MCF 10A (cell line): ENCODE measurements around the gene ITGB5. TPM values are rescaled to one million over a fixed set of nuclear protein-coding genes. Genes with fewer than 3 reads are reported as not detected.

Source experiments
- BruUV-seq: library from RNA; stranded (reverse); fragments of 400-500 nt; replicated peaks from 2 replicates; lab custom pipeline; 2021; lab: Mats Ljungman, UMichigan
- CTCF ChIA-PET: fragments of 300-600 bp; sonication (Branson Sonifier 250); formaldehyde crosslinking; extraction: SDS; loops from one replicate; lab custom pipeline; 2021; ENCODE audit warnings: antibody characterized with exemption, inconsistent platforms; lab: Yijun Ruan, JAX
- POLR2A ChIA-PET: fragments of 300-600, 350-650 bp; sonication (Branson Sonifier 250); formaldehyde crosslinking; extraction: SDS; loops from one replicate; lab custom pipeline; 2020; ENCODE audit warnings: antibody characterized with exemption, inconsistent platforms; lab: Yijun Ruan, JAX
- DNase-seq: peaks from one replicate; pipeline ENCODE4 v3.0.0-alpha.2; 2018; ENCODE audit not compliant: unreplicated experiment
- H3K27ac Mint-ChIP-seq: one replicate; pipeline ENCODE4 v1.8.0; 2022; ENCODE audit warnings: mild to moderate bottlenecking, low read depth, mixed read lengths; ENCODE audit not compliant: unreplicated experiment
- H3K27me3 Mint-ChIP-seq: one replicate; pipeline ENCODE4 v1.8.0; 2022; ENCODE audit warnings: mixed read lengths; ENCODE audit not compliant: insufficient read depth, unreplicated experiment
- H3K36me3 Mint-ChIP-seq: one replicate; pipeline ENCODE4 v1.8.0; 2022; ENCODE audit warnings: mild to moderate bottlenecking, moderate library complexity, mixed read lengths; ENCODE audit not compliant: insufficient read depth, unreplicated experiment
- H3K4me1 Mint-ChIP-seq: one replicate; pipeline ENCODE4 v1.8.0; 2022; ENCODE audit warnings: mixed read lengths; ENCODE audit not compliant: insufficient read depth, unreplicated experiment
- H3K4me3 Mint-ChIP-seq: one replicate; pipeline ENCODE4 v1.8.0; 2022; ENCODE audit warnings: mild to moderate bottlenecking, moderate library complexity, mixed read lengths; ENCODE audit not compliant: unreplicated experiment
- H3K9me3 Mint-ChIP-seq: one replicate; pipeline ENCODE4 v1.8.0; 2022; ENCODE audit warnings: mixed read lengths; ENCODE audit not compliant: unreplicated experiment
- CTCF ChIP-seq: fragments of 200-600 bp; IDR thresholded peaks from one replicate; pipeline ENCODE4 v1.8.0; 2022; ENCODE audit warnings: antibody characterized with exemption, mild to moderate bottlenecking; ENCODE audit not compliant: unreplicated experiment
- intact Hi-C: fragments of 100-400 bp; cut with micrococcal nuclease; formaldehyde crosslinking; loops from 2 replicates; pipeline ENCODE4 v1.14.1; 2022
- total RNA-seq: library from RNA; stranded (reverse); gene quantifications from 2 replicates; pipeline ENCODE4 v1.2.3, GENCODE V29; 2022

ITGB5 gene
- total RNA-seq, 1 experiment from 2014 or later = 101 TPM

GRCh38 chr3:124777762-124778470 is 109.2 kb downstream of the ITGB5 start:
- ChIA-PET CTCF (interaction anchor here (0.6 to 2.3 kb wide), 5 partner anchors 9 to 209 kb away, joined by 3 to 15 read pairs (median 4); no protein-coding TSS in a partner anchor), POLR2A (interaction anchor here (0.6 to 0.8 kb wide), 2 partner anchors 9 to 110 kb away, joined by 3 to 5 read pairs; partner anchors contain the start of gene ITGB5)
- Mint-ChIP-seq H3K27me3 (no peaks in the 10 kb centered on the region), H3K27ac (no peak overlapping the region), H3K36me3 (peaks cover 11% of the 10 kb centered on the region), H3K4me1 (peaks cover 13% of the 10 kb centered on the region), H3K4me3 (no peak overlapping the region), H3K9me3 (no peaks in the 10 kb centered on the region)
- intact Hi-C loops = no loop called here
- TF ChIP-seq CTCF = no peak
- DNase-seq = no peak
- BruUV-seq = no TSS peak

GRCh38 chr3:124776856-124777255 is 110.3 kb downstream of the ITGB5 start:
- intact Hi-C loops = no loop called here
- no peak for DNase-seq
- no TSS peak for BruUV-seq
- Mint-ChIP-seq H3K4me3 (no peak overlapping the region), H3K27ac (no peak overlapping the region), H3K4me1 (peaks cover 13% of the 10 kb centered on the region), H3K36me3 (peaks cover 21% of the 10 kb centered on the region), H3K9me3 (no peaks in the 10 kb centered on the region), H3K27me3 (no peaks in the 10 kb centered on the region)
- ChIA-PET CTCF (interaction anchor here (0.6 to 2.3 kb wide), 3 partner anchors 10 to 125 kb away, joined by 3 to 15 read pairs (median 10); no protein-coding TSS in a partner anchor), POLR2A (no interaction called here)
- no peak for TF ChIP-seq CTCF

- CTCF ChIA-PET = interaction anchor here (0.5 kb wide), 1 partner anchor 670 kb away, joined by 4 read pairs; no protein-coding TSS in a partner anchor
- H3K9me3 Mint-ChIP-seq = no peaks in the 10 kb centered on the region
Measured at GRCh38 chr3:124775877-124776276, 111.3 kb downstream of the ITGB5 start.

More at GRCh38 chr3:124775877-124776276, 111.3 kb downstream of the ITGB5 start:
- POLR2A ChIA-PET = no interaction called here
- H3K36me3 Mint-ChIP-seq = peaks cover 21% of the 10 kb centered on the region
- DNase-seq = no peak
- H3K4me1 Mint-ChIP-seq = peaks cover 13% of the 10 kb centered on the region
- no peak overlapping the region for H3K27ac Mint-ChIP-seq
- BruUV-seq = no TSS peak
- intact Hi-C loops = no loop called here
- H3K27me3 Mint-ChIP-seq = no peaks in the 10 kb centered on the region
- TF ChIP-seq CTCF = no peak
- no peak overlapping the region for H3K4me3 Mint-ChIP-seq
